ENCODE measurements around the gene APOBEC2. TPM values are rescaled to one million over a fixed set of nuclear protein-coding genes. Genes with fewer than 3 reads are reported as not detected.
"Not testable (repeated sequence)": the region's sequence is repeated elsewhere in the genome, so short reads cannot be mapped to it uniquely, and the experiment has no call there.

The APOBEC2 gene
- total RNA-seq (under 1 TPM in 1 of 2 donors, not detected in 1; 0.29 TPM), polyA plus RNA-seq (ENCODE audit: insufficient read length in 6 of 6) (1 to 10 TPM in 2 of 6 donors, under 1 TPM in 4; 0.58 to 1.3 (median 0.82) TPM)
- long read RNA-seq, donor 1, partial matches to known transcripts, result 29 of 47 reads
- long read RNA-seq, donor 1, other reads (novel, unspliced or antisense), result 18 of 47 reads
- long read RNA-seq, donor 2, result 0 reads
- long read RNA-seq, donor 3, partial matches to known transcripts, result 8 of 40 reads
- long read RNA-seq, donor 3, other reads (novel, unspliced or antisense), result 32 of 40 reads
- long read RNA-seq, donor 4, partial matches to known transcripts, result 0 of 1 reads
- long read RNA-seq, donor 4, other reads (novel, unspliced or antisense), result 0 of 1 reads
- long read RNA-seq, donor 5, partial matches to known transcripts, result 6 of 26 reads
- long read RNA-seq, donor 5, other reads (novel, unspliced or antisense), result 20 of 26 reads
- long read RNA-seq, donor 6, result 0 reads
- long read RNA-seq, donor 7, result 0 reads
- long read RNA-seq, donor 8, partial matches to known transcripts, result 5 of 19 reads
- long read RNA-seq, donor 8, other reads (novel, unspliced or antisense), result 14 of 19 reads
- long read RNA-seq, donor 9, result 0 reads
- long read RNA-seq, donor 10, result 0 reads
- long read RNA-seq, donor 11, partial matches to known transcripts, result 15 of 28 reads
- long read RNA-seq, donor 11, other reads (novel, unspliced or antisense), result 13 of 28 reads
- long read RNA-seq, donor 12, result 0 reads

GRCh38 chr6:41053041-41053440 lies at the start of gene APOBEC2:
APOBEC2 (plus strand) TSS chr6:41053202; CDS start chr6:41053348, 146 bp downstream.
- intact Hi-C loops (cut with DNase I), result no loop called here
- H3K9me3 ChIP-seq, result no peaks in the 10 kb centered on the region
- H3K4me3 ChIP-seq, result no peak within 1 kb of the TSS
- peaks cover 0 to 14% of the 10 kb centered on the region in 2 donors for H3K4me1 ChIP-seq
- H3K27ac ChIP-seq, result no peak within 1 kb of the TSS
- TF ChIP-seq CTCF (IDR thresholded peaks at IDR 0.05), result no peak
- peak in 1 of 4 donors; percentile 27 for DNase-seq
- no peaks in the 10 kb centered on the region for H3K36me3 ChIP-seq
- ATAC-seq, result no peak
- no peaks in the 10 kb centered on the region for H3K27me3 ChIP-seq

- intact Hi-C loops (cut with DNase I); H3K9me3 ChIP-seq; H3K36me3 ChIP-seq; H3K27ac ChIP-seq; H3K4me1 ChIP-seq; H3K4me3 ChIP-seq: not testable (repeated sequence)
- DNase-seq (peak in 2 of 4 donors; percentile 32 to 42), ATAC-seq (peak; percentile 91)
- TF ChIP-seq CTCF (IDR thresholded peaks at IDR 0.05), result peak; percentile 49 to 59
- H3K27me3 ChIP-seq, result peaks cover 0 to 21% of the 10 kb centered on the region in 2 donors
These were observed 46.8 kb upstream of the APOBEC2 start for GRCh38 chr6:41006217-41006616.

- H3K27ac ChIP-seq; H3K4me1 ChIP-seq; intact Hi-C loops (cut with DNase I); H3K9me3 ChIP-seq; H3K4me3 ChIP-seq; DNase-seq; H3K36me3 ChIP-seq; ATAC-seq: not testable (repeated sequence)
- peaks cover 0 to 20% of the 10 kb centered on the region in 2 donors for H3K27me3 ChIP-seq
These were observed 46.0 kb upstream of the APOBEC2 start for GRCh38 chr6:41006980-41007379.

- Histone ChIP-seq H3K4me3 (no peak overlapping the region), H3K27ac (no peak overlapping the region), H3K27me3 (peaks cover 0 to 10% of the 10 kb centered on the region in 2 donors), H3K9me3 (no peaks in the 10 kb centered on the region), H3K36me3 (no peaks in the 10 kb centered on the region), H3K4me1 (no peaks in the 10 kb centered on the region)
- intact Hi-C loops (cut with DNase I), result no loop called here
- TF ChIP-seq CTCF (IDR thresholded peaks at IDR 0.05), result no peak
- ATAC-seq, result no peak
- no peak for DNase-seq
These were observed 45.0 kb upstream of the APOBEC2 start for GRCh38 chr6:41008011-41008410.

GRCh38 chr6:41009669-41010068 lies 43.3 kb upstream of the APOBEC2 start:
- intact Hi-C loops (cut with DNase I), result no loop called here

More at GRCh38 chr6:41009669-41010068, 43.3 kb upstream of the APOBEC2 start:
- DNase-seq, result no peak
- no peaks in the 10 kb centered on the region for H3K9me3 ChIP-seq
- no peak overlapping the region for H3K4me3 ChIP-seq
- TF ChIP-seq CTCF (IDR thresholded peaks at IDR 0.05), result no peak
- no peaks in the 10 kb centered on the region for H3K4me1 ChIP-seq
- H3K27me3 ChIP-seq, result no peaks in the 10 kb centered on the region
- ATAC-seq, result no peak
- no peak overlapping the region for H3K27ac ChIP-seq
- H3K36me3 ChIP-seq, result no peaks in the 10 kb centered on the region
